Measurements from ENCODE around the gene TAF1.

DNA sequence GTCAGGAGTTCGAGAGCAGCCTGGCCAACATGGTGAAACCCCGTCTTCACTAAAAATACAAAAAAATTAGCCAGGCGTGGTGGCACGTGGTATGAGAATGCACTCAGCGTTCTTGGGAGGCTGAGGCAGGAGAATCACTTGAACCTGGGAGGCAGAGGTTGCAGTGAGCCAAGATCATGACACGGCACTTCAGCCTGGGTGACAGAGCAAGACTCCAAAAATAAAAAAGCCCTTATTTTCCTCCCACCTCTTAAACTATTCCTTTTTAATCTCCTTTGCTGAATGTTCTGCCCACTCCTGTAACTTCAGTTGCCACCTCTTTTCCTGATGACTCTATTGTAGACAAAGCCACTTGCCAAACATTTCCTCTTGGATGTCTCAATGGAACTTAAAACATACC lies 72.6 kb downstream of the TAF1 start:
- no peak for TF ChIP-seq POLR2A (IDR thresholded peaks at IDR 0.05; ENCODE audit: extremely low read depth, insufficient read length)
- TF ChIP-seq, protein P1, sequence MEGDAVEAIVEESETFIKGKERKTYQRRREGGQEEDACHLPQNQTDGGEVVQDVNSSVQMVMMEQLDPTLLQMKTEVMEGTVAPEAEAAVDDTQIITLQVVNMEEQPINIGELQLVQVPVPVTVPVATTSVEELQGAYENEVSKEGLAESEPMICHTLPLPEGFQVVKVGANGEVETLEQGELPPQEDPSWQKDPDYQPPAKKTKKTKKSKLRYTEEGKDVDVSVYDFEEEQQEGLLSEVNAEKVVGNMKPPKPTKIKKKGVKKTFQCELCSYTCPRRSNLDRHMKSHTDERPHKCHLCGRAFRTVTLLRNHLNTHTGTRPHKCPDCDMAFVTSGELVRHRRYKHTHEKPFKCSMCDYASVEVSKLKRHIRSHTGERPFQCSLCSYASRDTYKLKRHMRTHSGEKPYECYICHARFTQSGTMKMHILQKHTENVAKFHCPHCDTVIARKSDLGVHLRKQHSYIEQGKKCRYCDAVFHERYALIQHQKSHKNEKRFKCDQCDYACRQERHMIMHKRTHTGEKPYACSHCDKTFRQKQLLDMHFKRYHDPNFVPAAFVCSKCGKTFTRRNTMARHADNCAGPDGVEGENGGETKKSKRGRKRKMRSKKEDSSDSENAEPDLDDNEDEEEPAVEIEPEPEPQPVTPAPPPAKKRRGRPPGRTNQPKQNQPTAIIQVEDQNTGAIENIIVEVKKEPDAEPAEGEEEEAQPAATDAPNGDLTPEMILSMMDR (IDR thresholded peaks at IDR 0.05; ENCODE audit: low read depth, low read length), result no peak
- TF ChIP-seq MYC (IDR thresholded peaks at IDR 0.05; ENCODE audit: low read depth, low read length), result no peak
